ENCODE measurements around the gene ABCC1. TPM values are rescaled to one million over a fixed set of nuclear protein-coding genes. Genes with fewer than 3 reads are reported as not detected.

ABCC1 gene
- total and polyA plus RNA-seq, 2 of the 8 experiments (the other 6 are each of a cell fraction or from before 2014, with no cell fraction given) = 42.6 to 66.8 TPM

DNA sequence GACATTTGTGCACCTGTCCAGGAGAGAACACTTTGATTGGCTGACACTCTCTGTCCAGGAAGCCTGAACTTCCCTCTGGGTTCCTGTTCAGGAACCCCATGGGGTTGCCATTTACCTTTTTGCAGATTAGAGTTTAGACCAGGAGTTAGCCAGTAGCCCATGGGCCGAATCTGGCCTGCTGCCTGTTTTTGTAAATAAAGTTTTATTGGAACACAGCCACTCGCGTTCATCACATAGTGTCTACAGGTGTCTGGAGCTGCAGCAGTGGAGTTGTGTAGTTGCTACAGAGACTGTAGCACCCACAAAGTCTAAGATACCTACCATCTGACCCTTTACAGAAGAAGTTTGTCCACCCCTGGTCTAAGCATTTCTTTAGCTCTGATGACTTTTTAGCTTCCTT lies 70.9 kb downstream of the ABCC1 start:
- Histone ChIP-seq H2BK5ac (ENCODE audit: low read depth, low read length) (no peak overlapping the region), H3K9me3 (ENCODE audit: insufficient read depth in 2 of 2, low read depth in 1 of 2, low read length in 1 of 2) (no peaks in the 10 kb centered on the region), H2AFZ (ENCODE audit: low read length) (no peak overlapping the region), H2BK12ac (ENCODE audit: low read depth, low read length) (no peak overlapping the region), H3K18ac (ENCODE audit: extremely low read depth, low read length) (no peak overlapping the region), H2BK20ac (ENCODE audit: low read length) (no peak overlapping the region), H3K4me1 (replicated peaks in 1 of 4; ENCODE audit: control insufficient read depth in 3 of 4, insufficient read depth in 4 of 4, low read length in 3 of 4) (no peaks in the 10 kb centered on the region; a peak in 1 of 7 replicates), H3K23ac (ENCODE audit: insufficient read length) (no peak overlapping the region), H3K4me2 (ENCODE audit: insufficient read depth in 1 of 2, low read depth in 2 of 2, low read length in 2 of 2) (no peak overlapping the region), H3K79me1 (ENCODE audit: low read depth, low read length) (peaks cover 2% of the 10 kb centered on the region; the same call in 1 of the 2 replicates), H4K91ac (replicated peaks; ENCODE audit: insufficient read length, low read length) (no peak overlapping the region), H3K9ac (replicated peaks in 1 of 4; ENCODE audit: extremely low read depth in 1 of 4, low read depth in 3 of 4, low read length in 3 of 4) (no peak overlapping the region), H4K8ac (ENCODE audit: extremely low read depth, insufficient read depth, low read length) (no peak overlapping the region), H4K5ac (ENCODE audit: insufficient read length, low read depth, low read length) (no peak overlapping the region), H3K27me3 (replicated peaks in 1 of 4; ENCODE audit: control insufficient read depth in 3 of 4, extremely low read depth in 1 of 4, insufficient read depth in 3 of 4, low read length in 3 of 4) (no peaks in the 10 kb centered on the region), H4K20me1 (replicated peaks in 1 of 2; ENCODE audit: control insufficient read depth in 1 of 2, insufficient read depth in 2 of 2, low read length in 2 of 2) (peaks cover 11 to 12% of the 10 kb centered on the region in 2 experiments), H2BK120ac (replicated peaks; ENCODE audit: low read depth, low read length) (no peak overlapping the region), H2BK15ac (ENCODE audit: low read length) (no peak overlapping the region), H3K23me2 (ENCODE audit: low read depth, low read length) (no peaks in the 10 kb centered on the region), H3K27ac (ENCODE audit: low read depth, low read length) (no peak overlapping the region), H3K4me3 (ENCODE audit: extremely low read depth in 1 of 4, insufficient read depth in 2 of 4, low read depth in 3 of 4, low read length in 4 of 4) (no peak overlapping the region), H3K79me2 (ENCODE audit: control insufficient read depth in 1 of 2, insufficient read depth in 2 of 2, low read length in 2 of 2) (peaks cover 0 to 6% of the 10 kb centered on the region in 2 experiments; a peak in 1 of 4 replicates), H3K4ac (replicated peaks; ENCODE audit: insufficient read length, low read depth, low read length) (no peak overlapping the region), H2AK5ac (ENCODE audit: low read depth, low read length) (no peak overlapping the region), H3K14ac (ENCODE audit: insufficient read length) (no peak overlapping the region), H3K56ac (replicated peaks; ENCODE audit: insufficient read length, low read depth, low read length) (no peak overlapping the region), H3K36me3 (ENCODE audit: control insufficient read depth in 2 of 4, insufficient read depth in 4 of 4, low read length in 3 of 4) (peaks cover 4 to 36% (median 21%) of the 10 kb centered on the region in 4 experiments; a peak in 7 of 8 replicates)
- 94% methylated on average over 3 of the region's 3 CpGs; no CpG with 5 or more reads in 1 of the 2 experiments for WGBS, 2 experiments (ENCODE audit: extremely low coverage in 1 of 2, insufficient coverage in 1 of 2, insufficient read length in 1 of 2, insufficient replicate concordance in 2 of 2, low coverage in 1 of 2, low lambda C conversion rate in 2 of 2, missing lambda C conversion rate in 1 of 2)
- DNase-seq (ENCODE audit: low read depth in 1 of 2, low spot score in 2 of 2) (no peak), FAIRE-seq (no peak)
- POLR2A ChIA-PET (ENCODE audit: partially characterized antibody) = interaction anchor here (1.0 to 1.2 kb wide), 2 partner anchors 11 to 17 kb away, joined by 3 read pairs; no protein-coding TSS in a partner anchor
- CTCF ChIA-PET (ENCODE audit: partially characterized antibody) = no interaction called here
- no peak for TF ChIP-seq GTF2F1 (IDR thresholded peaks at IDR 0.05; ENCODE audit: borderline replicate concordance, low read depth, low read length)
- no peak for TF ChIP-seq SIX5 (IDR thresholded peaks at IDR 0.05; ENCODE audit: low read depth, low read length)
- no peak for TF ChIP-seq EZH2 (IDR thresholded peaks at IDR 0.05; ENCODE audit: low read depth, low read length, severe bottlenecking)
- TF ChIP-seq TAF1 (IDR thresholded peaks at IDR 0.05; ENCODE audit: low read depth, low read length) = no peak
- no peak for TF ChIP-seq GABPA (IDR thresholded peaks at IDR 0.05; ENCODE audit: borderline replicate concordance, insufficient read depth, low read length)
- TF ChIP-seq PHF8 (conservative IDR thresholded peaks at IDR 0.05; ENCODE audit: low read depth, low read length) = no peak
- TF ChIP-seq POU5F1 (IDR thresholded peaks at IDR 0.05; ENCODE audit: low read depth, low read length) = no peak
- no peak for TF ChIP-seq POLR2A (IDR thresholded peaks at IDR 0.05; ENCODE audit: control extremely low read depth in 1 of 2, low read depth in 2 of 2, low read length in 2 of 2)
- no peak for TF ChIP-seq CREB1 (IDR thresholded peaks at IDR 0.05)
- TF ChIP-seq KDM4A (IDR thresholded peaks at IDR 0.05; ENCODE audit: low read depth, low read length, severe bottlenecking) = no peak
- no peak for TF ChIP-seq SRF (IDR thresholded peaks at IDR 0.05; ENCODE audit: low read depth, low read length)
- no peak for TF ChIP-seq JUN (IDR thresholded peaks at IDR 0.05; ENCODE audit: low read depth, low read length)
